ENCODE measurements around the gene AMH.

The AMH gene

DNA sequence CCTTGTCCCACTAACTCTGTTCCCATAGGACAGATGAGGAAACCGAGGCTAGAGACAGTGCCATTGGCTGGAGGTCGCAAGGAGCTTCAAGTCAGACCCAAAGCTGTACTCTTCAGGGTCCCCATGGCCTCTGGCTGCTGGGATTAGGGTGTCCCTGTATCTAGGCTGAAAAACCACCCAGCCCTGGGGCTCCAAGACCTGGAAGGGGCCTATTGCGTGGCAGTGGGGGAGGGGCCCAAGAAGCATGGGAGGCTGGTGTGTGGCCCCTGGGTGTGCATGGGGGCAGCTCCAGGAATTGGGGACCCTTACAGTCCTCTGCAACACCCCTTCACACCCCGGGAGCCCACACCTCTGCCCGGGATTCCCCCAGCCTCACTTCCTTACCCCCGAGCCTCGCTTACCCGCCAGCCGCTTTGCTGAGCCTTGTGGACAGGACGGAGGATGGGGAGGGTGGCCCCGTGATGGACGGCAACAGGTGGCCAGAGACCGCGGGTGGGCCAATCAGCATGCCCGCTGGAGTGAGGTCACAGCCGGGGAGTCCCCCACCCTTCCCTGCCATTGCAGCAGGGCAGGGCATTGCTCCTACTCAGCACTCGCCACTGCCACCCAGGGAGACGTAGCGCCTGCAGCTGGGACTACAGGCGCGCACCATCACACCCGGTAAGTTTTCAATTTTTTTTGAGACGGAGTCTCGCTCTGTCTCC, 7.0 kb downstream of the AMH start, which contains the start of gene JSRP1:
JSRP1 (minus strand) TSS at position 436 of the 704 bp plus-strand sequence. CDS start 1,103 bp downstream, outside the sequence.
- peak within 1 kb of the TSS; percentile 20 to 91 (median 73); a peak in 21 of 22 replicates for H3K4me2 ChIP-seq
- H4K20me1 ChIP-seq = peaks cover 3 to 33% (median 31%) of the 10 kb centered on the region in 11 experiments; a peak in 21 of 22 replicates
- no peak for TF ChIP-seq Cebpa-rat (IDR thresholded peaks at IDR 0.05)
- peaks cover 0 to 8% (median 0%) of the 10 kb centered on the region in 11 experiments; a peak in 5 of 22 replicates for H3K36me3 ChIP-seq
- no peak within 1 kb of the TSS for H3K4me3 ChIP-seq
- peaks cover 0 to 8% (median 4%) of the 10 kb centered on the region in 11 experiments; a peak in 7 of 22 replicates for H3K9me3 ChIP-seq (replicated peaks in 1 of 11)
- H3K27ac ChIP-seq = peak within 1 kb of the TSS in 4 of 11 experiments; percentile 67 to 72 (median 69); a peak in 7 of 22 replicates
- H3K4me1 ChIP-seq = peaks cover 68 to 100% (median 89%) of the 10 kb centered on the region in 10 experiments
- peak within 1 kb of the TSS in 4 of 11 experiments; percentile 49 to 66 (median 54); a peak in 7 of 22 replicates for H3K9ac ChIP-seq
- H3K27me3 ChIP-seq = peaks cover 34 to 38% (median 35%) of the 10 kb centered on the region in 11 experiments

DNA sequence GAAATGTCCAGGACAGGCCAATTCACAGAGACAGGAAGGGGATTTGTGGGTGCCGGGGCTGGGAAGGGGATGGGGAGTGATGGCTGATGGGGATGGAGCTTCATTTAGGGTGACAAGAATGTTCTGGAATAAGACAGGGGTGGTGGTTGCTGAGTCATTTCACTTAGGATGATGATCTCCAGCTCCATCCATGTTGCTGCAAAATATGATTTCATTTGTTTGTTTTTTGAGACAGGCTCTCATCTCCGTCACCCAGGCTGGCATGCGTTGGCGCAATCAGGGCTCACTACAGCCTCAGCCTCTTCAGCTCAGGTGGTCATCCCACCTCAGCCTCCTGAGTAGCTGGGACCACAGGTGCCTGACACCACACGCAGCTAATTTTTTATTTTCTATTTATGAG, 10.2 kb downstream of the AMH start:
- TF ChIP-seq Cebpa-rat (IDR thresholded peaks at IDR 0.05) = no peak
- H3K36me3 ChIP-seq = no peaks in the 10 kb centered on the region
- no peaks in the 10 kb centered on the region for H3K9me3 ChIP-seq (replicated peaks in 1 of 11)
- peaks cover 2 to 6% (median 3%) of the 10 kb centered on the region in 11 experiments; a peak in 21 of 22 replicates for H3K27me3 ChIP-seq
- peak overlapping the region in 7 of 11 experiments; percentile 18 to 59 (median 47); a peak in 9 of 22 replicates for H3K4me2 ChIP-seq
- peaks cover 60 to 88% (median 80%) of the 10 kb centered on the region in 10 experiments for H3K4me1 ChIP-seq
- H4K20me1 ChIP-seq = peaks cover 0 to 1% (median 0%) of the 10 kb centered on the region in 11 experiments; a peak in 5 of 22 replicates
- H3K9ac ChIP-seq = no peak overlapping the region
- H3K4me3 ChIP-seq = no peak overlapping the region
- peak overlapping the region in 5 of 11 experiments; percentile 8 to 69 (median 24); a peak in 5 of 22 replicates for H3K27ac ChIP-seq

DNA sequence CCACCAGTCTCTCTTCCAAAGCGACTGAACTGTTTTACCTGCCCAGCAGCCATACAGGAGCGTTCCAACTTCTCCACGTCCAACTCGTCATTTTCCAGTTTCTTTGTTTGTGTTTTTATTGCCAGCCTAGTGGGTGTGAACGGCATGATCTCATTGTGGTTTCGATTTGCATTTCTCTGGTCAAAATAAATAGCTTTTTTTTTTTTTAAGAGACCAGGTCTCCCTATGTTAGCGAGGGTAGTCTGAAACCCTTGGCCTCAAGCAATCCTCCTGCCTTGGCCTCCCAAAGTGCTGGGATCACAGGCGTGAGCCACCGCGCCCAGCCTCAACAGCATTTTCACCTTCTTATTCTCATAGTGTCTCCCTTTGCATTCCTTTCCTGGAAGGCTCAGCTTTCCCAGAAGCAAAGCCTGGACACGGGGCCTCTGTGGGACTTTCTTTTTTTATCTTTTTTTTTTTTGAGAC, 11.2 kb downstream of the AMH start:
- H3K27ac ChIP-seq = peak overlapping the region in 6 of 11 experiments; percentile 8 to 69 (median 28); a peak in 8 of 22 replicates
- TF ChIP-seq Cebpa-rat (IDR thresholded peaks at IDR 0.05) = no peak

DNA sequence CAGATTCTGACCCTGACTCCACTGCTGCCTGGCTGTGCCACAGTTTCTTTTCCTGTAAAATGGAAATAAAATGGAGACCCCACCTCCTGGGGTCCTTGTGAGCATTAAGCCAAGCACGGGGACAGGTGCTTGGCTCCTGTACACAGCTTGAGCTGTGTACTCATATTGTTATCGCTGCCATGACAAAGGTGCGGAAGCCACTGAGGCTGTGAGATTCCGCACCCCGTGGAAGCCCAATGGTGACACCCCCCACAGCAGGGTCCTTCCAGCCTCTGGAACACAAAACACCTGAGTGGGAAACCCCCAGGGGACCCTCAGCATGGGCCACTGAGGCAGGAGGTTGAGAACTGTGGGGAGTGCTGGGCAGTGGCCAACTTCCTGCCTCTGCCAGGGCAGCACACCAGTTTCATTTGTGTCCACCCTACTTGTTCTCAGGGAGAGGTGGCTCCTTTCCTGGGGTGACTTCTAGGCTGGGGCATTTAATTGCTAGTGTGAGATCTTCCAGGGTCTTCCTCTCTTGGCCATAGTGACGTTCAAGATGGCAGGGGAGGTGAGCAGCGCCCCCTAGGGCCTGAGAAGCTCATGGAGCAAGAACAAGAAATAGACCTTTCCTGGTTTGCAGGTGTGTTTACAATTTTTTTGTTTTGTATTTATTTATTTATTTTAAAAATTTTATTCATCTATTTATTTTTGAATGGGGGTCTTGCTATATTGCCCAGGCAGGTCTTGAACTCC, 12.5 kb downstream of the AMH start:
- Histone ChIP-seq H3K27ac (0 out of 22 replicates have a peak overlapping the region, but pooled peaks of 1 of the 11 experiments have one; percentile 32), H3K9me3 (replicated peaks in 1 of 11) (no peaks in the 10 kb centered on the region), H3K27me3 (no peaks in the 10 kb centered on the region), H3K9ac (no peak overlapping the region), H3K4me3 (no peak overlapping the region), H3K4me2 (peak overlapping the region in 5 of 11 experiments; percentile 3 to 35 (median 7); a peak in 4 of 22 replicates), H4K20me1 (no peaks in the 10 kb centered on the region), H3K36me3 (no peaks in the 10 kb centered on the region), H3K4me1 (peaks cover 70 to 89% (median 80%) of the 10 kb centered on the region in 10 experiments)
- no peak for TF ChIP-seq Cebpa-rat (IDR thresholded peaks at IDR 0.05)

More for the DNA sequence above, 11.2 kb downstream of the AMH start:
- Histone ChIP-seq H3K36me3 (no peaks in the 10 kb centered on the region), H3K4me2 (peak overlapping the region; percentile 16 to 59 (median 47); a peak in 21 of 22 replicates), H3K4me3 (no peak overlapping the region), H3K9me3 (replicated peaks in 1 of 11) (no peaks in the 10 kb centered on the region), H3K27me3 (no peaks in the 10 kb centered on the region), H3K4me1 (peaks cover 68 to 89% (median 80%) of the 10 kb centered on the region in 10 experiments), H4K20me1 (no peaks in the 10 kb centered on the region), H3K9ac (peak overlapping the region in 3 of 11 experiments; percentile 1 to 17 (median 2); a peak in 3 of 22 replicates)

DNA sequence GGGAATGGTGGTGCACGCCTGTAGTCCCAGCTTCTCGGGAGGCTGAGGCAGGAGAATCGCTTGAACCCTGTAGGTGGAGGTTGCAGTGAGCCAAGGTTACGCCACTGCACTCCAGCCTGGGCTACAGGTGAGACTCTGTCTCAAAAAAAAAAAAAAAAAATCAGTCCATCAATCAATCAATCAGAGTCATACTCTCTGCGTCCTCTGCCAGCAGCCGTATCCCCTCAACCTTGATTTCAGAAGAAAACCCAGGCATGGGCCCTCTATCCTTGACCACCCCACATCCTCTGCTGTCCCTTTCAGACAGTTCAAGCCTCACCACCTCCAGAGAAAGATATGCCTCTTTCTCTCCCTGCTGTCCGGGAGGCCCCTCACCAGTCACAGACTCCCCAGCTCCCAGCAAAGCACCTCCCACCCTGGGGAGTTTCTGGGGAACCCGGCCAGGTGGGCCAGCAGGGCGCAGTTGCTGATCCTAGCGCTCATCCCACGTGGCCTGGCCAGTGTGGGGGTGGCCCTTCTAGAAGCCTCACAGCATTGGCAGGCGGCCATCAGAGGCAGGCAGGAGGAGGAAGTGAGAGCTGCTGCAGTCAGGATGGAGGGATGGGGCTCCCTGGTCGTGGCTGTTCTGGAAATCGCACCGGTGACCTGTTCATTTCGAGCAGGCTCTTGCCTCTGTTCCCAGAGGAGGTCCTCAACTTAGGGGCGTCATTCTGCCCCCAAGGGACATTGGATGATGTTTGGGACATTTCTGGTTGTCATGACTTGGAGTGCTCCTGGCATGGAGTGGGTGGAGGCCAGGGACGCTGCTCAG, 17.3 kb downstream of the AMH start:
- peaks cover 18 to 20% (median 19%) of the 10 kb centered on the region in 11 experiments for H4K20me1 ChIP-seq
- peak overlapping the region; percentile 82 to 97 (median 92) for H3K4me2 ChIP-seq
- peak overlapping the region; percentile 41 to 100 (median 64); a peak in 20 of 22 replicates for H3K9ac ChIP-seq
- H3K9me3 ChIP-seq (replicated peaks in 1 of 11) = no peaks in the 10 kb centered on the region; a peak in 1 of 22 replicates
- TF ChIP-seq Cebpa-rat (IDR thresholded peaks at IDR 0.05) = no peak
- H3K4me3 ChIP-seq = peak overlapping the region in 8 of 10 experiments; percentile 8 to 52 (median 31); a peak in 10 of 20 replicates
- peaks cover 3 to 11% (median 9%) of the 10 kb centered on the region in 11 experiments for H3K36me3 ChIP-seq
- peak overlapping the region; percentile 36 to 95 (median 71); a peak in 21 of 22 replicates for H3K27ac ChIP-seq
- H3K4me1 ChIP-seq = peaks cover 57 to 69% (median 63%) of the 10 kb centered on the region in 10 experiments
- H3K27me3 ChIP-seq = no peaks in the 10 kb centered on the region

DNA sequence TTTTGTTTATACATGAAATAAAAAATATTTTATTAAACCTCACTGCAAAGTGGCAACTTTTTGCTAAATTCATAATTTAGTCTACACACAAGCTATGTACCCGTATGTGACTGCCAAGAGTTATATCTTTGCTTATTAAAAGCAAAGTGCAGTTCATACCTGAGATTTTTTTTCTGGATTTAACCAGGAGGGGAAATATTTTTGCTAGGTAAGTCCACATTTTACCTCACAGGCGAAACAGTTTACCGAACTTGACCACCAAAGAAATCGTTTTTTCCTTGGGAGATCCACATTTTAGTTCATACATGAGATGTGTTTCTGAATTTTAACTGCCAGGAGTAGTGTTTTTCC, 19.3 kb downstream of the AMH start:
- Histone ChIP-seq H4K20me1 (peaks cover 39 to 41% (median 40%) of the 10 kb centered on the region in 11 experiments), H3K4me2 (peak overlapping the region; percentile 82 to 97 (median 92); a peak in 21 of 22 replicates), H3K36me3 (peaks cover 24 to 32% (median 30%) of the 10 kb centered on the region in 11 experiments), H3K27me3 (no peaks in the 10 kb centered on the region), H3K4me3 (peak overlapping the region; percentile 93 to 100 (median 100); a peak in 19 of 20 replicates), H3K27ac (peak overlapping the region in 10 of 11 experiments; percentile 74 to 100 (median 98); a peak in 20 of 22 replicates), H3K4me1 (peaks cover 64 to 74% (median 73%) of the 10 kb centered on the region in 10 experiments), H3K9me3 (replicated peaks in 1 of 11) (no peaks in the 10 kb centered on the region; a peak in 1 of 22 replicates), H3K9ac (peak overlapping the region; percentile 31 to 100 (median 98); a peak in 17 of 22 replicates)
- TF ChIP-seq Cebpa-rat (IDR thresholded peaks at IDR 0.05) = no peak

DNA sequence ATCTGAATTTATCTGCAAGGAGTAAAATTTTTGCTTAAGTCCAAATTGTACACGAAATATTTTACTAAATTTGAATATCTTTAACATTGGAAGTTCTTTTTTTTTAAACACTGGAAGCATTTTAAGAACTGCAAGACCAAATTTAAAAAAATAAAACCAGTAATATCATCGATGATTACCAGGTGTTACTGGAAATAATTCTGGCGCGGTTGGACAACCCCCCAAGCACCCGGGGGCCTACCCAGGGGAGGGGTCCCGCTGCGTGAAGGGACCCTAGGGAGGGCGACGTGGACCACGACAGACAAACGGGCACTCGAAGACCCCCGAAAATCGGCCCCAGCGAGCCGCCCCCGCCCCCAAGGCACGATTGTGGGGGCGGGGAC, 19.7 kb downstream of the AMH start:
- peak overlapping the region; percentile 62 to 100 (median 98); a peak in 21 of 22 replicates for H3K27ac ChIP-seq
- peaks cover 62 to 73% (median 72%) of the 10 kb centered on the region in 10 experiments for H3K4me1 ChIP-seq
- peak overlapping the region; percentile 78 to 100 (median 99) for H3K9ac ChIP-seq
- peak overlapping the region; percentile 82 to 97 (median 92) for H3K4me2 ChIP-seq
- H4K20me1 ChIP-seq = peaks cover 41 to 45% (median 44%) of the 10 kb centered on the region in 11 experiments
- no peaks in the 10 kb centered on the region; a peak in 1 of 22 replicates for H3K9me3 ChIP-seq (replicated peaks in 1 of 11)
- H3K36me3 ChIP-seq = peaks cover 25 to 32% (median 31%) of the 10 kb centered on the region in 11 experiments
- no peak for TF ChIP-seq Cebpa-rat (IDR thresholded peaks at IDR 0.05)
- no peaks in the 10 kb centered on the region for H3K27me3 ChIP-seq
- H3K4me3 ChIP-seq = peak overlapping the region; percentile 93 to 100 (median 100)

Measured in BLaER1 treated with 17β-estradiol and CSF1 and Interleukin-3, amounts not matched to agents 10 nM and 100 nM (cell line).